Large intestine (tissue), 3 donors: ENCODE measurements around the gene MN1. TPM values are rescaled to one million over a fixed set of nuclear protein-coding genes. Genes with fewer than 3 reads are reported as not detected.
"Not testable (repeated sequence)": the region's sequence is repeated elsewhere in the genome, so short reads cannot be mapped to it uniquely, and the experiment has no call there.

Source experiments
- DNase-seq, 2 donors: peaks; one replicate each; pipeline versions ENCODE4 v3.0.0 to v3.0.0-alpha.2; 2013
- H3K27ac ChIP-seq: one replicate; pipeline ENCODE4 v1.5.1; 2013; ENCODE audit warnings: low read length
- H3K27me3 ChIP-seq: 2 replicates; pipeline ENCODE4 v1.6.1; 2013; ENCODE audit warnings: low read length; ENCODE audit not compliant: control insufficient read depth, insufficient read depth
- H3K36me3 ChIP-seq: 2 replicates; pipeline ENCODE4 v1.6.1; 2013; ENCODE audit warnings: low read length; ENCODE audit not compliant: control insufficient read depth, insufficient read depth
- H3K4me1 ChIP-seq: one replicate; pipeline ENCODE4 v1.6.1; 2013; ENCODE audit warnings: low read length; ENCODE audit not compliant: control insufficient read depth, insufficient read depth
- H3K4me3 ChIP-seq: one replicate; pipeline ENCODE4 v1.5.1; 2013; ENCODE audit warnings: low read length
- H3K9me3 ChIP-seq: one replicate; pipeline ENCODE4 v1.6.1; 2013; ENCODE audit warnings: mild to moderate bottlenecking, low read depth, low read length, moderate library complexity; ENCODE audit not compliant: control insufficient read depth
- WGBS: methylation state at CpG from one replicate; pipeline ENCODE4 v1.1.5; 2013; ENCODE audit warnings: low lambda C conversion rate; ENCODE audit not compliant: insufficient coverage; 5-methylcytosine and 5-hydroxymethylcytosine counted together
- polyA plus RNA-seq: library from polyadenylated mRNA; unstranded; fragments of 120-200 nt; gene quantifications from one replicate; pipeline ENCODE4 v1.2.1, GENCODE V29; 2013

Gene MN1
- polyA plus RNA-seq, 1 donor, result 5.8 TPM

GRCh38 chr22:27750584-27751265 is 50.8 kb downstream of the MN1 start:
- Histone ChIP-seq H3K36me3 (no peaks in the 10 kb centered on the region), H3K27ac (peak overlapping the region; percentile 52), H3K27me3 (peaks cover 9% of the 10 kb centered on the region), H3K4me1 (peaks cover 14% of the 10 kb centered on the region), H3K4me3 (no peak overlapping the region), H3K9me3 (no peaks in the 10 kb centered on the region)
- no peak for DNase-seq
- no CpG with 5 or more reads among the region's 13 CpGs for WGBS

GRCh38 chr22:27749597-27750225 is 51.8 kb downstream of the MN1 start:
- no CpG with 5 or more reads among the region's 11 CpGs for WGBS
- peak; percentile 13 to 44 for DNase-seq
- H3K4me3 ChIP-seq, result no peak overlapping the region

GRCh38 chr22:27748751-27749191 is 52.8 kb downstream of the MN1 start:
- Histone ChIP-seq H3K9me3 (no peaks in the 10 kb centered on the region), H3K36me3 (no peaks in the 10 kb centered on the region), H3K4me3 (no peak overlapping the region), H3K27ac (peak overlapping the region; percentile 52), H3K4me1 (peaks cover 14% of the 10 kb centered on the region), H3K27me3 (peaks cover 14% of the 10 kb centered on the region)
- WGBS, result 0% methylated on average over 2 of the region's 11 CpGs
- DNase-seq, result peak in 1 of 2 donors; percentile 45

More at GRCh38 chr22:27749597-27750225, 51.8 kb downstream of the MN1 start:
- H3K9me3 ChIP-seq, result no peaks in the 10 kb centered on the region
- H3K27ac ChIP-seq, result peak overlapping the region; percentile 52
- H3K4me1 ChIP-seq, result peaks cover 14% of the 10 kb centered on the region
- peaks cover 14% of the 10 kb centered on the region for H3K27me3 ChIP-seq
- no peaks in the 10 kb centered on the region for H3K36me3 ChIP-seq

- Histone ChIP-seq H3K4me3 (no peak overlapping the region), H3K4me1 (peaks cover 14% of the 10 kb centered on the region), H3K27ac (peak overlapping the region; percentile 52), H3K27me3 (peaks cover 14% of the 10 kb centered on the region), H3K36me3 (no peaks in the 10 kb centered on the region), H3K9me3 (no peaks in the 10 kb centered on the region)
- WGBS, result 56% methylated on average over 2 of the region's 4 CpGs
- DNase-seq, result no peak
These were observed 53.2 kb downstream of the MN1 start for GRCh38 chr22:27748349-27748748.

GRCh38 chr22:27747396-27748221 is 53.9 kb downstream of the MN1 start:
- H3K4me3 ChIP-seq, result no peak overlapping the region
- no peaks in the 10 kb centered on the region for H3K9me3 ChIP-seq
- 67% methylated on average over 1 of the region's 13 CpGs for WGBS
- H3K27ac ChIP-seq, result no peak overlapping the region
- H3K36me3 ChIP-seq, result no peaks in the 10 kb centered on the region
- no peak for DNase-seq
- H3K4me1 ChIP-seq, result peaks cover 14% of the 10 kb centered on the region
- peaks cover 14% of the 10 kb centered on the region for H3K27me3 ChIP-seq

GRCh38 chr22:27746918-27747317 is 54.6 kb downstream of the MN1 start:
- no peak for DNase-seq
- H3K27me3 ChIP-seq, result peaks cover 14% of the 10 kb centered on the region
- no peak overlapping the region for H3K27ac ChIP-seq
- no peaks in the 10 kb centered on the region for H3K9me3 ChIP-seq
- H3K36me3 ChIP-seq, result no peaks in the 10 kb centered on the region
- H3K4me3 ChIP-seq, result no peak overlapping the region
- H3K4me1 ChIP-seq, result peaks cover 14% of the 10 kb centered on the region
- no CpG with 5 or more reads among the region's 8 CpGs for WGBS

- Histone ChIP-seq H3K36me3 (no peaks in the 10 kb centered on the region), H3K27me3 (peaks cover 14% of the 10 kb centered on the region), H3K9me3 (no peaks in the 10 kb centered on the region), H3K27ac (no peak overlapping the region), H3K4me3 (no peak overlapping the region), H3K4me1 (peaks cover 14% of the 10 kb centered on the region)
- WGBS, result 100% methylated on average over 4 of the region's 7 CpGs
- no peak for DNase-seq
These were observed 55.7 kb downstream of the MN1 start for GRCh38 chr22:27745809-27746208.

GRCh38 chr22:27745154-27745553 is 56.4 kb downstream of the MN1 start:
- DNase-seq, result no peak
- Histone ChIP-seq H3K36me3 (no peaks in the 10 kb centered on the region), H3K27me3 (peaks cover 14% of the 10 kb centered on the region), H3K4me1 (peaks cover 13% of the 10 kb centered on the region), H3K9me3 (no peaks in the 10 kb centered on the region), H3K4me3 (no peak overlapping the region), H3K27ac (no peak overlapping the region)
- whole genome bisulfite sequencing, result no CpG with 5 or more reads among the region's 4 CpGs

GRCh38 chr22:27744078-27744477 is 57.5 kb downstream of the MN1 start:
- H3K9me3 ChIP-seq, H3K36me3 ChIP-seq, H3K4me3 ChIP-seq, H3K27ac ChIP-seq, H3K4me1 ChIP-seq, DNase-seq: not testable (repeated sequence)
- WGBS, result no CpG with 5 or more reads among the region's 15 CpGs
- H3K27me3 ChIP-seq, result peaks cover 10% of the 10 kb centered on the region

- Histone ChIP-seq H3K36me3 (no peaks in the 10 kb centered on the region), H3K4me1 (no peaks in the 10 kb centered on the region), H3K27ac (no peak overlapping the region), H3K4me3 (no peak overlapping the region), H3K9me3 (peaks cover 5% of the 10 kb centered on the region), H3K27me3 (peaks cover 3% of the 10 kb centered on the region)
- no peak for DNase-seq
- 80% methylated on average over 1 of the region's 3 CpGs for WGBS
These were observed 61.3 kb downstream of the MN1 start for GRCh38 chr22:27740202-27740748.
